Caco-2 (cell line): ENCODE results near the gene CCDC136. TPM values are rescaled to one million over a fixed set of nuclear protein-coding genes. Genes with fewer than 3 reads are reported as not detected.
A peak's percentile ranks its signal among the peaks of the same experiment; 100 is the strongest.

ENCODE experiments used
- BruUV-seq: library from RNA; stranded (reverse); fragments of 400-500 nt; replicated peaks from 2 replicates; lab custom pipeline; 2021; lab: Mats Ljungman, UMichigan
- CTCF ChIA-PET: fragments of 300-600 bp; sonication (Branson Sonifier 250); formaldehyde crosslinking; loops from one replicate; lab custom pipeline; 2022; ENCODE audit warnings: antibody characterized with exemption; lab: Charles Lee
- POLR2A ChIA-PET: fragments of 300-600 bp; sonication (Branson Sonifier 250); formaldehyde crosslinking; loops from one replicate; lab custom pipeline; 2022; ENCODE audit warnings: antibody characterized with exemption; lab: Charles Lee
- DNase-seq, 2 experiments: peaks; one replicate each; pipeline versions ENCODE4 v3.0.0 to v3.0.0-alpha.2; 2020 to 2022
- H3K27me3 ChIP-seq: replicated peaks from 2 replicates; pipeline ENCODE4 v1.6.0; 2011; ENCODE audit warnings: low read length; ENCODE audit not compliant: control insufficient read depth, insufficient read depth
- H3K36me3 ChIP-seq: 2 replicates; pipeline ENCODE4 v1.5.1; 2011; ENCODE audit warnings: low read length; ENCODE audit not compliant: control insufficient read depth, insufficient read depth
- H3K4me1 ChIP-seq: fragments of 250-450 bp; sonication (Bioruptor Pico); 2 replicates; pipeline ENCODE4 v1.5.1; 2020; ENCODE audit warnings: mild to moderate bottlenecking
- H3K4me3 ChIP-seq: 2 replicates; pipeline ENCODE4 v1.5.1; 2011; ENCODE audit warnings: low read depth, mild to moderate bottlenecking, control low read depth, low read length
- H3K9me3 ChIP-seq: fragments of 250-450 bp; sonication (Bioruptor Pico); 2 replicates; pipeline ENCODE4 v1.5.1; 2020; ENCODE audit warnings: mild to moderate bottlenecking, moderate library complexity
- H3K27ac Mint-ChIP-seq: one replicate; pipeline ENCODE4 v1.8.0; 2022; ENCODE audit warnings: mixed read lengths; ENCODE audit not compliant: unreplicated experiment
- H3K27me3 Mint-ChIP-seq: one replicate; pipeline ENCODE4 v1.8.0; 2022; ENCODE audit warnings: mixed read lengths; ENCODE audit not compliant: insufficient read depth, unreplicated experiment
- H3K36me3 Mint-ChIP-seq: one replicate; pipeline ENCODE4 v1.8.0; 2022; ENCODE audit warnings: mild to moderate bottlenecking, mixed read lengths; ENCODE audit not compliant: insufficient read depth, unreplicated experiment
- H3K4me1 Mint-ChIP-seq: one replicate; pipeline ENCODE4 v1.8.0; 2022; ENCODE audit warnings: low read depth, mixed read lengths; ENCODE audit not compliant: unreplicated experiment
- H3K4me3 Mint-ChIP-seq: one replicate; pipeline ENCODE4 v1.8.0; 2022; ENCODE audit warnings: mild to moderate bottlenecking, moderate library complexity, mixed read lengths; ENCODE audit not compliant: unreplicated experiment
- H3K9me3 Mint-ChIP-seq: one replicate; pipeline ENCODE4 v1.8.0; 2022; ENCODE audit warnings: mixed read lengths; ENCODE audit not compliant: unreplicated experiment
- CTCF ChIP-seq, 2 experiments: fragments of 200-600 bp in 1 of 2; IDR thresholded peaks; 1 replicate in 1 of 2; 2 replicates in 1 of 2; pipeline versions ENCODE4 v1.5.1 to v1.8.0; 2011 to 2022; ENCODE audit warnings: antibody characterized with exemption in 1 of 2, control low read depth in 1 of 2, inconsistent platforms in 1 of 2, low read depth in 1 of 2, low read length in 1 of 2, mild to moderate bottlenecking in 1 of 2, moderate library complexity in 1 of 2; ENCODE audit not compliant: insufficient read depth in 1 of 2, severe bottlenecking in 1 of 2, unreplicated experiment in 1 of 2
- intact Hi-C: fragments of 100-400 bp; cut with micrococcal nuclease; formaldehyde crosslinking; loops from one replicate; pipeline ENCODE4 v1.10.0; 2022; ENCODE audit not compliant: unreplicated experiment
- total RNA-seq: library from RNA; stranded (reverse); gene quantifications from 2 replicates; pipeline ENCODE4 v1.2.3, GENCODE V29; 2022

Gene CCDC136
- total RNA-seq, 1 experiment from 2014 or later, result 10.2 TPM

GRCh38 chr7:128863433-128863989 is 71.7 kb downstream of the CCDC136 start:
- Histone ChIP-seq H3K4me3 (peak overlapping the region; percentile 93), H3K27me3 (no peaks in the 10 kb centered on the region), H3K36me3 (no peaks in the 10 kb centered on the region; the same call in none of the 2 replicates), H3K9me3 (no peaks in the 10 kb centered on the region), H3K4me1 (peaks cover 15% of the 10 kb centered on the region; the same call in 1 of the 2 replicates)
- no peaks in the 10 kb centered on the region for H3K27me3 Mint-ChIP-seq
- peak overlapping the region; percentile 84 for H3K4me3 Mint-ChIP-seq
- no TSS peak for BruUV-seq
- peaks cover 32% of the 10 kb centered on the region for H3K36me3 Mint-ChIP-seq
- intact Hi-C loops, result loop anchor here (1.0 to 2.0 kb wide), 2 partner anchors 17 to 33 kb away; partner anchors contain the start of gene FLNC
- H3K4me1 Mint-ChIP-seq, result peaks cover 12% of the 10 kb centered on the region
- peak; percentile 62 to 77 for TF ChIP-seq CTCF (IDR thresholded peaks at IDR 0.05; ENCODE audit: insufficient read depth in 1 of 2, low read depth in 1 of 2, low read length in 1 of 2, severe bottlenecking in 1 of 2, unreplicated experiment in 1 of 2)
- no peaks in the 10 kb centered on the region for H3K9me3 Mint-ChIP-seq
- DNase-seq, result peak; percentile 73
- POLR2A ChIA-PET, result interaction anchor here (1.1 to 1.2 kb wide), 2 partner anchors 13 to 16 kb away, joined by 3 read pairs; no protein-coding TSS in a partner anchor
- CTCF ChIA-PET, result interaction anchor here (0.6 to 2.7 kb wide), 7 partner anchors 10 to 125 kb away, joined by 3 to 33 read pairs (median 4); no protein-coding TSS in a partner anchor
- no peak overlapping the region for H3K27ac Mint-ChIP-seq

GRCh38 chr7:128865303-128865702 is 73.5 kb downstream of the CCDC136 start:
- H3K4me3 Mint-ChIP-seq, result no peak overlapping the region

More at GRCh38 chr7:128865303-128865702, 73.5 kb downstream of the CCDC136 start:
- intact Hi-C loops, result no loop called here
- H3K4me1 Mint-ChIP-seq, result peaks cover 12% of the 10 kb centered on the region
- CTCF ChIA-PET, result no interaction called here
- H3K9me3 Mint-ChIP-seq, result no peaks in the 10 kb centered on the region
- H3K36me3 ChIP-seq, result no peaks in the 10 kb centered on the region; the same call in none of the 2 replicates
- H3K4me3 ChIP-seq, result no peak overlapping the region
- DNase-seq, result no peak
- H3K9me3 ChIP-seq, result no peaks in the 10 kb centered on the region
- BruUV-seq, result no TSS peak
- peak overlapping the region; percentile 25 for H3K27ac Mint-ChIP-seq
- peaks cover 2% of the 10 kb centered on the region for H3K27me3 Mint-ChIP-seq
- peaks cover 23% of the 10 kb centered on the region for H3K36me3 Mint-ChIP-seq
- no peaks in the 10 kb centered on the region for H3K27me3 ChIP-seq
- TF ChIP-seq CTCF (IDR thresholded peaks at IDR 0.05; ENCODE audit: insufficient read depth in 1 of 2, low read depth in 1 of 2, low read length in 1 of 2, severe bottlenecking in 1 of 2, unreplicated experiment in 1 of 2), result no peak
- POLR2A ChIA-PET, result no interaction called here
- H3K4me1 ChIP-seq, result peaks cover 19% of the 10 kb centered on the region; the same call in 1 of the 2 replicates
